GM12865 (cell line): ENCODE results near the gene SELENOM.
"Not testable (repeated sequence)": the region's sequence is repeated elsewhere in the genome, so short reads cannot be mapped to it uniquely, and the experiment has no call there.

ENCODE experiments used
- DNase-seq: peaks from one replicate; pipeline ENCODE4 v3.0.0; 2010; ENCODE audit warnings: low read depth
- H3K4me3 ChIP-seq: 2 replicates; pipeline ENCODE4 v1.5.1; 2011; ENCODE audit warnings: mild to moderate bottlenecking, low read depth, low read length, control low read depth
- CTCF ChIP-seq: IDR thresholded peaks from 2 replicates; pipeline ENCODE4 v1.5.1; 2011; ENCODE audit warnings: low read length, control low read depth, low read depth, inconsistent platforms; ENCODE audit not compliant: insufficient read depth; ENCODE audit errors: missing control alignments

The SELENOM gene

GRCh38 chr22:31080164-31080847 lies 27.1 kb downstream of the SELENOM start:
- DNase-seq = no peak
- no peak for TF ChIP-seq CTCF
- peak overlapping the region; percentile 82 for H3K4me3 ChIP-seq

GRCh38 chr22:31079095-31079642 lies 28.2 kb downstream of the SELENOM start:
- DNase-seq = no peak
- no peak overlapping the region for H3K4me3 ChIP-seq
- no peak for TF ChIP-seq CTCF

GRCh38 chr22:31078389-31078788 lies 29.0 kb downstream of the SELENOM start:
- DNase-seq, H3K4me3 ChIP-seq: not testable (repeated sequence)

GRCh38 chr22:31077681-31078080 lies 29.7 kb downstream of the SELENOM start:
- H3K4me3 ChIP-seq = no peak overlapping the region
- DNase-seq = no peak
- TF ChIP-seq CTCF = no peak

- H3K4me3 ChIP-seq = no peak overlapping the region
- no peak for DNase-seq
- no peak for TF ChIP-seq CTCF
Measured at GRCh38 chr22:31075961-31076360, 31.4 kb downstream of the SELENOM start.

GRCh38 chr22:31073545-31074145 lies 33.7 kb downstream of the SELENOM start:
- not testable (repeated sequence) for DNase-seq, H3K4me3 ChIP-seq

- H3K4me3 ChIP-seq, DNase-seq: not testable (repeated sequence)
Measured at GRCh38 chr22:31073125-31073524, 34.2 kb downstream of the SELENOM start.

GRCh38 chr22:31069691-31070314 lies 37.6 kb downstream of the SELENOM start:
- H3K4me3 ChIP-seq, DNase-seq: not testable (repeated sequence)

GRCh38 chr22:31068970-31069369 lies 38.4 kb downstream of the SELENOM start:
- DNase-seq = no peak
- TF ChIP-seq CTCF = no peak

More at GRCh38 chr22:31068970-31069369, 38.4 kb downstream of the SELENOM start:
- no peak overlapping the region for H3K4me3 ChIP-seq
